ENCODE results near the gene NARS2.

The NARS2 gene

DNA sequence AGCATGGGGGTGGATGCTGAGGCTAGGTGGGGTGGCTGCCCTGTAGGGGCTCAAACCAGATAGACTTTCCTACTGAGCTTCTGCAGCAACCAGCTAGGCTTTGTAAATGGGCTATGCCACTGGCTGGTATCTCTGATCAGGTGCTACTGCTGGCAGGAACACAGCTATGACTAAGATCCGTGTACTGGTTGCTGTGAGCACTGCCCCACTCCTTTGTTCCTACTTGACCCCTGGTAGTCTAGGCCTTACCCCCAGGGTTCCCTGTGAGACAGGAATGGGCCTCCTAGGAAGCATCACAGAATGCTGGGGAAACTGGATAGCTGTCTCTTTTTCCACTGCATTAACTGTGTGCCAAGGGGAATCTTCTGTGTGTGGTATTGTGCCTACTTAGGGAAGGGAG is 98.6 kb downstream of the NARS2 start:
- POLR2A ChIA-PET = no interaction called here
- peaks cover 10 to 35% (median 24%) of the 10 kb centered on the region in 4 experiments for H3K36me3 ChIP-seq (ENCODE audit: control insufficient read depth in 4 of 4, insufficient read depth in 4 of 4, low read length in 3 of 4)
- H3K27me3 ChIP-seq (replicated peaks in 2 of 5; ENCODE audit: control insufficient read depth in 4 of 5, insufficient read depth in 5 of 5, low read length in 4 of 5) = no peaks in the 10 kb centered on the region
- no peaks in the 10 kb centered on the region for H3K4me1 ChIP-seq (ENCODE audit: control extremely low read depth in 1 of 4, control insufficient read depth in 4 of 4, insufficient read depth in 4 of 4, low read length in 3 of 4)
- CTCF ChIA-PET = interaction anchor here (1.0 to 1.7 kb wide), 2 partner anchors 15 to 46 kb away, joined by 3 read pairs; no protein-coding TSS in a partner anchor
- no peak for DNase-seq
- no peak overlapping the region for H3K27ac ChIP-seq (ENCODE audit: insufficient read depth in 1 of 2, low read depth in 1 of 2, low read length in 2 of 2, poor library complexity in 1 of 2, severe bottlenecking in 2 of 2)
- WGBS (ENCODE audit: insufficient coverage) = 100% methylated on average over 1 of the region's 1 CpG
- H3K9me3 ChIP-seq (ENCODE audit: control extremely low read depth in 1 of 5, control insufficient read depth in 4 of 5, insufficient read depth in 2 of 5, low read depth in 1 of 5, low read length in 4 of 5) = no peaks in the 10 kb centered on the region
- H3K4me3 ChIP-seq (ENCODE audit: control insufficient read depth in 1 of 7, extremely low read depth in 1 of 7, insufficient read depth in 4 of 7, low read depth in 2 of 7, low read length in 6 of 7) = no peak overlapping the region

DNA sequence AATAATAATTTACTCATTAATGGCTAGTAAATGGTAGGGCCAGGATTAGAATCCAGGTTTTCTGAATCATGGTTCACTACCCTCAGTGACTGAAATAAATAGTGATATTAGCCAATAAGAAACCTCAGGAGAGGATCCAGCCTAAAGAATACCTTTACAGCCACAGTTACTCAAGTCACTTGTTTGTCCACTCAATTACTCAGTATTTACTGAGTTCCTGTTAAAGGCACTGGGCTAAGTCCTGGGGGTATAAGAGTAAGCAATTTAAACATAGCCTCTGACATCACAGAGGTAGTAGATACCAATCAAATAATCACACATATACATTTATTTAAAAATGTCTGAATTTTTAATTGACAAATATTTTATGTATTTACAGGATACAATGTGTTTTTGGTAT is 100.2 kb downstream of the NARS2 start:
- H3K27me3 ChIP-seq (replicated peaks in 2 of 5; ENCODE audit: control insufficient read depth in 4 of 5, insufficient read depth in 5 of 5, low read length in 4 of 5) = no peaks in the 10 kb centered on the region
- ChIA-PET CTCF (no interaction called here), POLR2A (no interaction called here)
- no peaks in the 10 kb centered on the region for H3K9me3 ChIP-seq (ENCODE audit: control extremely low read depth in 1 of 5, control insufficient read depth in 4 of 5, insufficient read depth in 2 of 5, low read depth in 1 of 5, low read length in 4 of 5)
- H3K4me3 ChIP-seq (ENCODE audit: control insufficient read depth in 1 of 7, extremely low read depth in 1 of 7, insufficient read depth in 4 of 7, low read depth in 2 of 7, low read length in 6 of 7) = no peak overlapping the region
- H3K36me3 ChIP-seq (ENCODE audit: control insufficient read depth in 4 of 4, insufficient read depth in 4 of 4, low read length in 3 of 4) = peaks cover 7 to 31% (median 21%) of the 10 kb centered on the region in 4 experiments
- no peak overlapping the region for H3K27ac ChIP-seq (ENCODE audit: insufficient read depth in 1 of 2, low read depth in 1 of 2, low read length in 2 of 2, poor library complexity in 1 of 2, severe bottlenecking in 2 of 2)
- H3K4me1 ChIP-seq (ENCODE audit: control extremely low read depth in 1 of 4, control insufficient read depth in 4 of 4, insufficient read depth in 4 of 4, low read length in 3 of 4) = peaks cover 0 to 10% (median 5%) of the 10 kb centered on the region in 4 experiments
- DNase-seq = no peak

DNA sequence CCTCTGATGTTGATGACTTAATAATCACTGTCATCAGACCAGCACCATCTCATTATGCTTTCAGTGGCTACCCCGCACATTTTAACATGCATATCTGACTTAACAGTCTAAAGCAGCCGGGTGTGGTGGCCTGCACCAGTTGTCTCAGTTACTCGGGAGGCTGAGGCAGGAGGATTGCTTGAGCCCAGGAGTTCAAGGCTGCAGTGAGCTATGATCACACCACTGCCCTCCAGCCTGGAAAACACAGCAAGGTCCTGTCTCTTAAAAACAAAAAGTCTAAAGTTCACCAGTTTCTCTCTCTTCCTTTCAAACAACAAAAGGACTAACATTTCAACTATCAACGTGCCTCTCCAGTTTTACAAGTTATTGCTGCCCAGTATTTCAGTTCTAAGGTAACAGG is 101.8 kb downstream of the NARS2 start:
- ChIA-PET POLR2A (no interaction called here), CTCF (no interaction called here)
- Histone ChIP-seq H3K9me3 (ENCODE audit: control extremely low read depth in 1 of 5, control insufficient read depth in 4 of 5, insufficient read depth in 2 of 5, low read depth in 1 of 5, low read length in 4 of 5) (no peaks in the 10 kb centered on the region), H3K4me1 (ENCODE audit: control extremely low read depth in 1 of 4, control insufficient read depth in 4 of 4, insufficient read depth in 4 of 4, low read length in 3 of 4) (peaks cover 0 to 10% (median 5%) of the 10 kb centered on the region in 4 experiments), H3K36me3 (ENCODE audit: control insufficient read depth in 4 of 4, insufficient read depth in 4 of 4, low read length in 3 of 4) (peaks cover 4 to 25% (median 16%) of the 10 kb centered on the region in 4 experiments), H3K27ac (ENCODE audit: insufficient read depth in 1 of 2, low read depth in 1 of 2, low read length in 2 of 2, poor library complexity in 1 of 2, severe bottlenecking in 2 of 2) (no peak overlapping the region), H3K27me3 (replicated peaks in 2 of 5; ENCODE audit: control insufficient read depth in 4 of 5, insufficient read depth in 5 of 5, low read length in 4 of 5) (no peaks in the 10 kb centered on the region), H3K4me3 (ENCODE audit: control insufficient read depth in 1 of 7, extremely low read depth in 1 of 7, insufficient read depth in 4 of 7, low read depth in 2 of 7, low read length in 6 of 7) (no peak overlapping the region)
- 100% methylated on average over 3 of the region's 4 CpGs for WGBS (ENCODE audit: insufficient coverage)
- DNase-seq = no peak

DNA sequence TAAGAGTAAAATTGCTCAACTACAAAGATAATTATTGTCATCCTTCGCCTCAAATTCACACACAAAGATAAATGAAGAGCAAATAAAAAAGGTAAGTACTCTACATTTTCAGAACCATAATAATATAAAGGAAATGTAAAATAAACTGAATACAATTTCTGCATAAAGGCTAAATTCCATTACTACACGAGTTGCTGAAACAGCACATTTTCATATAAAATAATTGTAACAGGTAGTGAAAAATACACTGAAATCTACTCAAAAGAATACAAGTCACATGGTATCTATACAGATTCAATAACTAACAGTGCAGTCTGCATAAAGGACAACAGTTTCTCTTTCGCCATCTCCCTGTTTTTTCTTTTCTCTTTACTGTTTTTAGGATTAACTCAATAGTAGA is 102.3 kb downstream of the NARS2 start:
- ChIA-PET POLR2A (no interaction called here), CTCF (no interaction called here)
- peaks cover 0 to 10% (median 5%) of the 10 kb centered on the region in 4 experiments for H3K4me1 ChIP-seq (ENCODE audit: control extremely low read depth in 1 of 4, control insufficient read depth in 4 of 4, insufficient read depth in 4 of 4, low read length in 3 of 4)
- no peak overlapping the region for H3K4me3 ChIP-seq (ENCODE audit: control insufficient read depth in 1 of 7, extremely low read depth in 1 of 7, insufficient read depth in 4 of 7, low read depth in 2 of 7, low read length in 6 of 7)
- H3K27me3 ChIP-seq (replicated peaks in 2 of 5; ENCODE audit: control insufficient read depth in 4 of 5, insufficient read depth in 5 of 5, low read length in 4 of 5) = no peaks in the 10 kb centered on the region
- 100% methylated on average over 1 of the region's 3 CpGs for WGBS (ENCODE audit: insufficient coverage)
- peaks cover 6 to 19% (median 15%) of the 10 kb centered on the region in 4 experiments for H3K36me3 ChIP-seq (ENCODE audit: control insufficient read depth in 4 of 4, insufficient read depth in 4 of 4, low read length in 3 of 4)
- H3K9me3 ChIP-seq (ENCODE audit: control extremely low read depth in 1 of 5, control insufficient read depth in 4 of 5, insufficient read depth in 2 of 5, low read depth in 1 of 5, low read length in 4 of 5) = no peaks in the 10 kb centered on the region
- DNase-seq = no peak
- no peak overlapping the region for H3K27ac ChIP-seq (ENCODE audit: insufficient read depth in 1 of 2, low read depth in 1 of 2, low read length in 2 of 2, poor library complexity in 1 of 2, severe bottlenecking in 2 of 2)

DNA sequence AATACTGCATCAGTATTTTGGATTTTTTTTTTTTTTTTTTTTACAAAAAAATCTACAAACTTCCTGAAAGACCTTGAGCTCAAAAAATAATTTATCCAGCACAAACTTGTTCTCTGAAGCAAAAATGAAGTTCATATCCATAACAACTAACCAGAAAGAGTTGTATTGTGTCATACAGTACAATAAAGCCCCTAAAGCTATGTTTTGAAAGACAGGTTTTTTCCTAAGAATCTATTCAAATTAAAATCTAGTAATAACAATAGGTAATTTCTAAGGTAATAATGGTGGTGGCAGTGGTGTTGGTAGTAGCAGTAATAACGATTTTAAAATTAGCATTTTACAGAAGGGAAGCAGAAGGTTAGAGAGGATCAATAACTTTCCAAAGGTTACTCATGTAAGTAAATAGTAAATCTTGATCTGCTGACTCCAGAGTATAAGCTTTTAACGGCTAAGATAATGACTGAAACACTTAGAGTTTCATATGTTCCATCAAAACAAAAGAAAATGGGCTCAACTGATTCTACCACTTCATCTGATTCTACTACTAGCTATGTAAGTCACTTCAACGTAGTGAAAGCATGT is 103.7 kb downstream of the NARS2 start:
- Histone ChIP-seq H3K27ac (ENCODE audit: insufficient read depth in 1 of 2, low read depth in 1 of 2, low read length in 2 of 2, poor library complexity in 1 of 2, severe bottlenecking in 2 of 2) (no peak overlapping the region), H3K4me1 (ENCODE audit: control extremely low read depth in 1 of 4, control insufficient read depth in 4 of 4, insufficient read depth in 4 of 4, low read length in 3 of 4) (peaks cover 0 to 10% (median 5%) of the 10 kb centered on the region in 4 experiments), H3K9me3 (ENCODE audit: control extremely low read depth in 1 of 5, control insufficient read depth in 4 of 5, insufficient read depth in 2 of 5, low read depth in 1 of 5, low read length in 4 of 5) (no peaks in the 10 kb centered on the region), H3K4me3 (ENCODE audit: control insufficient read depth in 1 of 7, extremely low read depth in 1 of 7, insufficient read depth in 4 of 7, low read depth in 2 of 7, low read length in 6 of 7) (no peak overlapping the region), H3K27me3 (replicated peaks in 2 of 5; ENCODE audit: control insufficient read depth in 4 of 5, insufficient read depth in 5 of 5, low read length in 4 of 5) (no peaks in the 10 kb centered on the region), H3K36me3 (ENCODE audit: control insufficient read depth in 4 of 4, insufficient read depth in 4 of 4, low read length in 3 of 4) (peaks cover 4 to 8% (median 6%) of the 10 kb centered on the region in 4 experiments)
- WGBS (ENCODE audit: insufficient coverage) = 80% methylated on average over 1 of the region's 3 CpGs
- CTCF ChIA-PET = interaction anchor here (1.0 kb wide), 2 partner anchors 12 to 88 kb away, joined by 3 read pairs; no protein-coding TSS in a partner anchor
- DNase-seq = no peak
- POLR2A ChIA-PET = no interaction called here

DNA sequence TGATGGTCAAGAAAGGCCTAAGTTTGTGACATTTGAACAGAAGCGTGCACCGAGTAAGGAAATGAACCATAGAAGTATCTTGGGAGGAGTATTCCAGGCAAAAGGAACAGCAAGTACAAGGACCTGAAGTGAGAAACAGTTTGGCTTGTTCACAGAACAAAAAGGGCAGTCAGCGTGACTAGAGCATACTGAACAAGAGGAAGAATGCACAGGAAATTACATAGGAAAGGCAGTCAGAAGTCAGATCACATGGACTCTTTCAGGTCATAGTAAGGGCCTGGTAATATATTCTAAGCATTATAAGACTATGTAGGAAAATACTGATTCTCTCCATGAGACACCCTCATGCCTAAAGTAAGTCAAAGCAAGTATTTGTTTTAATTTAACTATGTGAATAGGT is 104.8 kb downstream of the NARS2 start:
- peaks cover 2 to 14% (median 8%) of the 10 kb centered on the region in 4 experiments for H3K4me1 ChIP-seq (ENCODE audit: control extremely low read depth in 1 of 4, control insufficient read depth in 4 of 4, insufficient read depth in 4 of 4, low read length in 3 of 4)

DNA sequence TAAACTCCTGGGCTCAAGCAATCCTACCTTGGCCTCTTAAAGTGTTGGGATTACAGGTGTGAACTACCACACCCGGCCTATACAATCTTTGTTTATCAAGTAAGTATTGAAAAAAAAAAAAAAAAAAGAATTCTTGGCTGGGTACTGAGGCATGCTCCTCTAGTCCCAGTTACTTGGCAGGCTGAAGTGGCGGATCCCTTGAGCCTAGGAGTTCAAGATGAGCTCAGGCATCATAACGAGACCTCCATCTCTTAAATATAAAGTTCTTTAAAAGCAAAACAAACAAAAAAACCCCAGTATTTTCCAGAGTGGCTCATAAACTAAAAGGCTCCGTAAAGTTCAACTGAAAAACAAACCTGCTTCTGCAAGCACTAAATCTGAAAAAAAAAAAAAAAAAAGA is 106.7 kb downstream of the NARS2 start:
- Histone ChIP-seq H3K27ac (ENCODE audit: insufficient read depth in 1 of 2, low read depth in 1 of 2, low read length in 2 of 2, poor library complexity in 1 of 2, severe bottlenecking in 2 of 2) (no peak overlapping the region), H3K4me1 (ENCODE audit: control extremely low read depth in 1 of 4, control insufficient read depth in 4 of 4, insufficient read depth in 4 of 4, low read length in 3 of 4) (peaks cover 2 to 14% (median 9%) of the 10 kb centered on the region in 4 experiments), H3K36me3 (ENCODE audit: control insufficient read depth in 4 of 4, insufficient read depth in 4 of 4, low read length in 3 of 4) (peaks cover 0 to 15% (median 10%) of the 10 kb centered on the region in 4 experiments), H3K9me3 (ENCODE audit: control extremely low read depth in 1 of 5, control insufficient read depth in 4 of 5, insufficient read depth in 2 of 5, low read depth in 1 of 5, low read length in 4 of 5) (no peaks in the 10 kb centered on the region), H3K27me3 (replicated peaks in 2 of 5; ENCODE audit: control insufficient read depth in 4 of 5, insufficient read depth in 5 of 5, low read length in 4 of 5) (no peaks in the 10 kb centered on the region), H3K4me3 (ENCODE audit: control insufficient read depth in 1 of 7, extremely low read depth in 1 of 7, insufficient read depth in 4 of 7, low read depth in 2 of 7, low read length in 6 of 7) (no peak overlapping the region)
- no CpG with 5 or more reads among the region's 4 CpGs for WGBS (ENCODE audit: insufficient coverage)
- CTCF ChIA-PET = interaction anchor here (1.1 kb wide), 1 partner anchor 16 kb away, joined by 3 read pairs; no protein-coding TSS in a partner anchor
- POLR2A ChIA-PET = no interaction called here
- no peak for DNase-seq

More for the DNA sequence above, 104.8 kb downstream of the NARS2 start:
- DNase-seq = peak in 1 of 3 donors; percentile 9
- H3K4me3 ChIP-seq (ENCODE audit: control insufficient read depth in 1 of 7, extremely low read depth in 1 of 7, insufficient read depth in 4 of 7, low read depth in 2 of 7, low read length in 6 of 7) = no peak overlapping the region
- H3K27ac ChIP-seq (ENCODE audit: insufficient read depth in 1 of 2, low read depth in 1 of 2, low read length in 2 of 2, poor library complexity in 1 of 2, severe bottlenecking in 2 of 2) = peak overlapping the region in 1 of 2 experiments; percentile 4
- POLR2A ChIA-PET = no interaction called here
- peaks cover 1 to 9% (median 5%) of the 10 kb centered on the region in 4 experiments for H3K36me3 ChIP-seq (ENCODE audit: control insufficient read depth in 4 of 4, insufficient read depth in 4 of 4, low read length in 3 of 4)
- H3K27me3 ChIP-seq (replicated peaks in 2 of 5; ENCODE audit: control insufficient read depth in 4 of 5, insufficient read depth in 5 of 5, low read length in 4 of 5) = no peaks in the 10 kb centered on the region
- CTCF ChIA-PET = interaction anchor here (1.3 kb wide), 1 partner anchor 94 kb away, joined by 3 read pairs; no protein-coding TSS in a partner anchor
- 79% methylated on average over 3 of the region's 3 CpGs for WGBS (ENCODE audit: insufficient coverage)
- H3K9me3 ChIP-seq (ENCODE audit: control extremely low read depth in 1 of 5, control insufficient read depth in 4 of 5, insufficient read depth in 2 of 5, low read depth in 1 of 5, low read length in 4 of 5) = no peaks in the 10 kb centered on the region

Measured in common myeloid progenitor, CD34-positive (primary cell).